Suprapubic skin (tissue), 4 donors: Measurements from ENCODE around the gene PTPRD. TPM values are rescaled to one million over a fixed set of nuclear protein-coding genes. Genes with fewer than 3 reads are reported as not detected.

Source experiments
- DNase-seq, 2 donors: peaks; one replicate each; pipeline ENCODE4 v3.0.0-alpha.2; 2019; ENCODE audit warnings: low spot score in 2 of 2
- H3K27ac ChIP-seq: fragments of 200-600 bp; sonication (generic); one replicate; pipeline ENCODE4 v1.5.1; 2019
- H3K27me3 ChIP-seq: fragments of 200-600 bp; sonication (generic); one replicate; pipeline ENCODE4 v1.5.1; 2019
- H3K36me3 ChIP-seq: fragments of 200-600 bp; sonication (generic); one replicate; pipeline ENCODE4 v1.5.1; 2019
- H3K4me1 ChIP-seq: fragments of 200-600 bp; sonication (generic); one replicate; pipeline ENCODE4 v1.5.1; 2019
- H3K4me3 ChIP-seq: fragments of 200-600 bp; sonication (generic); one replicate; pipeline ENCODE4 v1.5.1; 2019; ENCODE audit warnings: mild to moderate bottlenecking
- H3K9me3 ChIP-seq: fragments of 200-600 bp; sonication (generic); one replicate; pipeline ENCODE4 v1.5.1; 2019
- CTCF ChIP-seq, 2 donors: fragments of 200-600 bp in 1 of 2; fragments of 450-650 bp in 1 of 2; sonication (generic) in 1 of 2; IDR thresholded peaks; one replicate each; pipeline ENCODE4 v1.5.1; 2016 to 2019; ENCODE audit warnings: antibody characterized with exemption in 2 of 2, mild to moderate bottlenecking in 1 of 2, moderate library complexity in 1 of 2
- EP300 ChIP-seq: sonication (generic); formaldehyde crosslinking; IDR thresholded peaks from one replicate; pipeline ENCODE4 v1.6.1; 2017; ENCODE audit warnings: antibody characterized with exemption
- POLR2A ChIP-seq, 2 donors: fragments of 450-650 bp; IDR thresholded peaks; one replicate each; pipeline ENCODE4 v1.6.1; 2017; ENCODE audit warnings: antibody characterized with exemption in 2 of 2, mild to moderate bottlenecking in 2 of 2, moderate library complexity in 2 of 2
- POLR2AphosphoS5 ChIP-seq, 3 donors: sonication (generic); formaldehyde crosslinking; IDR thresholded peaks; one replicate each; pipeline ENCODE4 v1.6.1; 2017; ENCODE audit warnings: antibody characterized with exemption in 3 of 3
- WGBS: methylation state at CpG from one replicate; pipeline ENCODE4 v1.1.5; 2018; 5-methylcytosine and 5-hydroxymethylcytosine counted together
- total RNA-seq, 4 donors: library from RNA; depleted of rRNA; stranded (reverse); fragments of >200 nt; gene quantifications; one replicate each; pipeline ENCODE4 v1.1.0, GENCODE V29; 2016

PTPRD gene
- total RNA-seq, 4 donors from 2014 or later, result 0.49 to 3.3 (median 2.5) TPM

- 77% methylated on average over 2 of the region's 2 CpGs for WGBS
- Histone ChIP-seq H3K36me3 (no peaks in the 10 kb centered on the region), H3K27me3 (no peaks in the 10 kb centered on the region), H3K4me3 (no peak overlapping the region), H3K27ac (no peak overlapping the region), H3K9me3 (no peaks in the 10 kb centered on the region), H3K4me1 (no peaks in the 10 kb centered on the region)
- TF ChIP-seq POLR2AphosphoS5 (IDR thresholded peaks at IDR 0.05) (no peak), EP300 (no peak), CTCF (IDR thresholded peaks at IDR 0.05) (no peak), POLR2A (IDR thresholded peaks at IDR 0.05) (no peak)
- no peak for DNase-seq
Observed at GRCh38 chr9:9079473-9079872, 1533.3 kb downstream of the PTPRD start.

- WGBS, result 71% methylated on average over 1 of the region's 1 CpG
- H3K27me3 ChIP-seq, result no peaks in the 10 kb centered on the region
- DNase-seq, result no peak
- no peak overlapping the region for H3K27ac ChIP-seq
- TF ChIP-seq EP300 (no peak), POLR2AphosphoS5 (IDR thresholded peaks at IDR 0.05) (no peak), CTCF (IDR thresholded peaks at IDR 0.05) (no peak), POLR2A (IDR thresholded peaks at IDR 0.05) (no peak)
- no peak overlapping the region for H3K4me3 ChIP-seq
- H3K9me3 ChIP-seq, result no peaks in the 10 kb centered on the region
- H3K4me1 ChIP-seq, result no peaks in the 10 kb centered on the region
- H3K36me3 ChIP-seq, result no peaks in the 10 kb centered on the region
Observed at GRCh38 chr9:9078301-9078700, 1534.5 kb downstream of the PTPRD start.

GRCh38 chr9:9061627-9062026, 1551.2 kb downstream of the PTPRD start:
- DNase-seq, result no peak
- Histone ChIP-seq H3K9me3 (no peaks in the 10 kb centered on the region), H3K27me3 (no peaks in the 10 kb centered on the region), H3K4me3 (no peak overlapping the region), H3K36me3 (no peaks in the 10 kb centered on the region), H3K27ac (no peak overlapping the region), H3K4me1 (no peaks in the 10 kb centered on the region)
- WGBS, result 52% methylated on average over 2 of the region's 2 CpGs
- TF ChIP-seq POLR2AphosphoS5 (IDR thresholded peaks at IDR 0.05) (no peak), CTCF (IDR thresholded peaks at IDR 0.05) (no peak), POLR2A (IDR thresholded peaks at IDR 0.05) (no peak), EP300 (no peak)

GRCh38 chr9:9054354-9054992, 1558.3 kb downstream of the PTPRD start:
- TF ChIP-seq POLR2AphosphoS5 (IDR thresholded peaks at IDR 0.05), result no peak
- no peak for TF ChIP-seq EP300
- TF ChIP-seq POLR2A (IDR thresholded peaks at IDR 0.05), result no peak
- no peak for TF ChIP-seq CTCF (IDR thresholded peaks at IDR 0.05)

GRCh38 chr9:9045572-9045971, 1567.2 kb downstream of the PTPRD start:
- no peak for DNase-seq
- WGBS, result 51% methylated on average over 2 of the region's 2 CpGs
- no peaks in the 10 kb centered on the region for H3K9me3 ChIP-seq
- H3K4me1 ChIP-seq, result no peaks in the 10 kb centered on the region
- TF ChIP-seq POLR2AphosphoS5 (IDR thresholded peaks at IDR 0.05) (no peak), CTCF (IDR thresholded peaks at IDR 0.05) (no peak)
- H3K27me3 ChIP-seq, result no peaks in the 10 kb centered on the region
- no peak overlapping the region for H3K4me3 ChIP-seq
- no peaks in the 10 kb centered on the region for H3K36me3 ChIP-seq
- no peak overlapping the region for H3K27ac ChIP-seq

More at GRCh38 chr9:9054354-9054992, 1558.3 kb downstream of the PTPRD start:
- Histone ChIP-seq H3K27me3 (no peaks in the 10 kb centered on the region), H3K4me3 (no peak overlapping the region), H3K36me3 (no peaks in the 10 kb centered on the region), H3K4me1 (no peaks in the 10 kb centered on the region), H3K27ac (no peak overlapping the region), H3K9me3 (no peaks in the 10 kb centered on the region)
- WGBS, result 70% methylated on average over 3 of the region's 3 CpGs
- no peak for DNase-seq
